Activated CD4-positive, CD25-positive, alpha-beta regulatory T cell treated with anti-CD3 and anti-CD28 coated beads, Interleukin-2, amount 50 U/mL, for 16 hours (primary cell): Measurements from ENCODE around the gene SUMF2.
A peak's percentile ranks its signal among the peaks of the same experiment; 100 is the strongest.
"Not testable (repeated sequence)": the region's sequence is repeated elsewhere in the genome, so short reads cannot be mapped to it uniquely, and the experiment has no call there.

Source experiments
- DNase-seq: peaks from one replicate; pipeline ENCODE4 v3.0.0-alpha.2; 2020; ENCODE audit warnings: low read depth, low spot score

SUMF2 gene

DNA sequence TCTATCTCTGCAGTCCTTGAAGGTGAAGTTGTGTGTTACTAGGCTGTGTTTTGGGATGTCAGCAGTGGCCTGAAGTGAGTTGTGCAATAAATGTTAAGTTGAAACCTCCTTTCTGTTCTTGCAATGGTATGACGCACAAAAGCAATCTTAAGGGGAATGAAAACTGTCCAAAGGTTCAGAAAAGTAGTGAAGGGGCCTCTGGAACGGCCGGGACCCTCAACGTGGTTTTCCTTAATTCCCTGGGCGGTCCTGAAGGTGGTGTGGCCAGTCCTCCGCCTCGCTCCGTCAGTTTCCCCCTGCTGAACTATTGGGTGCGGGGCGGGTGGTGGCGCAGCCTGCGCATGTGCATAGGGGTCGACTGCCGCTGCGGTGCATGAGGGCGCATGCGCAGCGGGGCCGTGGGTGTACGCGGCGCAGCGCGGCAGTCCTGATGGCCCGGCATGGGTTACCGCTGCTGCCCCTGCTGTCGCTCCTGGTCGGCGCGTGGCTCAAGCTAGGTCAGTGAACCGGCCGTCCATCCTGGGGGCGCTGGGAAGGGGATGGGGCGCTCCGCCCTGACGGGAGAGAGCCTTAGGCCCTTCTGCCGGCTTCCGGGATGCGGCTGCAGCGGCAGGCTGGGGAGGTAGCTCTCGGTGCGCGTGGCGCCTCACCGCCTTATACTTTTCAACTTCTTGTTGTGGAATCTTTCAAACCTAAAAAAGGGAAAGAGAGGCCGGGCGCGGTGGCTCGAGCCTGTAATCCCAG is at the start of gene SUMF2:
SUMF2 (plus strand) TSS at position 405 of the 744 bp plus-strand sequence; CDS start at position 431, 26 bp downstream.
- peak; percentile 80 for DNase-seq

DNA sequence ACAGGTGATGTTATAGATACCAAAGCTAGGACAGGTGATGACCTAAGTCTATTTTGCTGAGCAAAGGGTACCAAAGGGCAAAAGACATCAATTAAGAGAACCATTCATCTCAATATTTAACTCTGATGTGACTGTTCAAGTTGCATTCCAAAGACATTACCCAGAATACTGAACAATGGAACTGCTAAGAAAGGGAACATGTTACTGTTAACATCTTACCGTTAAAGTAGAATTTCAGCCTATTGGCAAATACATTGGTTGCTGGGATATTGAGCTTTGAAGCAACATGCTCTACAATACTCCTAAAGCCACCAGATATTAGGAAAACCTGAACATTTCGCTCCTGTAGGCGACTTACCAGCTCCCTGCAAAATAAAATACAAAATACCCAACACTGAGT is 47.1 kb upstream of the SUMF2 start:
- not testable (repeated sequence) for DNase-seq

DNA sequence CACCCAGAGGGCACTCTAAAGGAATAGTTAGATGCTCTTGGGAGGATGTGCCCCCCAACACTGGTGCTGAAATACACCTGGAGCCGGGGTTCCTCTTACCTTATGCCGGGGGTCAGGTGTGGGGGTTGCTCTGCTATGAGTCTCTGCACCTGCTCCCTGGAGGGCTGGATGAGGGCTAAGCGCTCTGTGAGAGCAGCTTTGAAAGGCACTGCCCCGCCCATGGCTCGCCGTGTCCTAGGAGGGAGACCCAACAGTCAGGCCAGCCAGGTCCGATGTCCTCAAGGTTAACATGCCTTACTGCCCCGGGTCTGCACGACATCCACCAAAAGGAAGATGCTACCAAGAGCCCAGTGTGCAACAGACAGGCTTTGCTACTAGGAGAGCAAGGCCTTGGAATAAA is 44.6 kb upstream of the SUMF2 start:
- DNase-seq = no peak

DNA sequence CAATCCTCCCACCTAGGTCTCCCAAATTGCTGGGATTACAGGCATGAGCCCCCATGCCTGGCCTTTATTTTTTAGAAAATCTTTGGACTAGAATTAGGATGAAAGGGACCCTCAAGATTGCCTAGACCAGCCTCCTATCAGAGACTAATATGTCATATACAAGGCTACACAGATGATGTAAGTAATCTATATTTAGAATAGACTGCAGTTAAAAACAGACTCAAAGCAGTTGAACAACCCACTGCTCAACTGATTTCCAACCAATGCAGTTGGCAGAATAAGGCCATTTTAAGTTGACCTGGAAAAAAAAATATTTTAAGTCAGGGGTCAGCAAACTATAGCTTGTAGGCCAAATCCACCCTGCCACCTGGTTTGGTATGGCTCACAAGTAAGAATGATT is 40.6 kb upstream of the SUMF2 start:
- DNase-seq = no peak

DNA sequence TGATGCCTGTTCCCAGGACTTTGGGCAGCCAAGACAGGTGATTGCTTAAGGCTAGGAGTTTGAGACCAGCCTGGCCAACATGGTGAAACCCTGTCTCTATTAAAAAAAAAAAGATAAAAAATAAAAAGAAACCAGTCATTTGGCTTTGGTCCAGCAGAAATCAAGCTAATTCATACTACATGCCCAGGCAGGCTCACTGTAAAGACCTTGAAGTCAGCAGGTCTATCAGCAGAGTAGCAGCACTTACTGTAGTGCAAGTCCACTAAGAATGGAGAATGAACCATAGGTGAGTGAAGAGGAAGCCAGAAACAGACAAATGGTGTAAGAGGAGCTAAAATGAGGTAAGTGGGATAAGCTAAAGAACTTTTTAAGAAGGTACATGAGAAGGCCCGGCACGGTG is 37.5 kb upstream of the SUMF2 start:
- DNase-seq = no peak

GRCh38 chr7:56028942-56029630 is 35.0 kb upstream of the SUMF2 start:
- no peak for DNase-seq

- DNase-seq = no peak
These were observed 33.7 kb upstream of the SUMF2 start for GRCh38 chr7:56030340-56030739.

DNA sequence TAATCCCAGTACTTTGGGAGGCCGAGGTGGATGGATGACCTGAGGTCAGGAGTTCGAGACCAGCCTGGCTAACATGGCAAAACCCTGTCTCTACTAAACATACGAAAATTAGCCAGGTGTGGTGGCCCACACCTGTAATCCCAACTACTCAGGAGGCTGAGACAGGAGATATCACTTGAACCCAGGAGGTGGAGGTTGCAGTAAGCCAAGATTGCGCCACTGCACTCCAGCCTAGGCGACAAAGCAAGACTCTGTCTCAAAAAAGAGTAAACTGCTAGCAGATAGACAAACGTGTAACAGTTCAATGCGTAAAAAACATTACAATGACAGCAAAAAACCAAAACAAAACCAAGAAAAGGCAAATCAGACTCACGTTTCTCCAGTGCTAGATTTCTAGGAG is 32.5 kb upstream of the SUMF2 start:
- DNase-seq = not testable (repeated sequence)

- DNase-seq = not testable (repeated sequence)
These were observed 31.5 kb upstream of the SUMF2 start for GRCh38 chr7:56032578-56032977.

DNA sequence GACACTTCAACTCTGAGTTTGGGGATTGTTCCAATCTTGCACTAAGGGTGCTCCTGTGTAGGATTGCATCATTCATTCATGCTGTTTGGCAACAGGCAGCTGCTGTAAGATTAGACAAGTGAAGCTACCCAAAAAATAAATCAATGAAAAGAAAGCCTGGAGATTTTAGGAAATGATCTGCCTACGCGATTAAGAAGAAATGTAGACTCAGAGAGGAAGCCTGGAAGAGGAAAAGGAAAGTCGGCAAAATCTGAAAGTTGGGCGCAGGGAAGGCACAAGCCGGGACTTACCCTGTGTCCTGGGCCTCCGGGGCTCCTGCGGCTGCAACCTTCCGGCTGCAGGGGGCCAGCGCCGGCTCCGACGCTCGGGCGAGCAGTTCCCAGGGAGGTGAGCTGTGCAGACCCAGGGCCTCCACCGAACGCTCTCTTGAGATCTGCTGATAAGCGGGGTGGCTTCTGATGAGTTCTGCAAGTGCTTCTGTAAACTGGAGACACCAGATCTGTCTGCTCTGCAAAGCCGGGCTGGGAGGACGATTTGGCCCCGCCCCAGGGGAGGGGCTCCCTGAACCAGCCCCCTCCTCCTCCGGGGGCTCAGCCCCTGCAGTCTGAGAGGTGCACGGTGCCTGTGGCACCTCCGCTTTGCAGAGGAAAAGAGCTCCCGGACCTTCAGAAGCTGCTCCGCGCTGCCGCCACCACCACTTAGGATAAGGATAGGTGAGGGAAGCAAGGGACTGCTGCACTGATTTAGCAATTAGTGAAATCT is 30.2 kb upstream of the SUMF2 start:
- peak; percentile 34 for DNase-seq

- DNase-seq = no peak
These were observed 23.4 kb upstream of the SUMF2 start for GRCh38 chr7:56040730-56041129.

DNA sequence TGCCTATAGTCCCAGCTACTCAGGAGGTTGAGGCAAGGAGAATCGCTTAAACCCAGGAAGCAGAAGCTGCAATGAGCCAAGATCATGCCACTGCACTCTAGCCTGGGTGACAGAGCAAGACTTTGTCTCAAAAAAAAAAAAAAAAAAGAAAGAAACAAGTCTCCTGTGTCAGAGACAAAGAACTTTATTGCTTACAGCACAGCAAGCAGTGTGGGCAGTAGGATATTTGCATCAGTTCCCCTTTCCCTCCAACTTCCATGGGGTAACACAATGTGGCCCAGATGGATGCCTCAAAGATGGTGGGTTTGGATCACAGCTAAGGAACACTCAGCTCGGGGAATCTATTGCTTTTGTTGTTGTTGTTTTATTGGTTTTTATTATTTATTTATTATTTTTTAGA is 18.3 kb upstream of the SUMF2 start:
- not testable (repeated sequence) for DNase-seq

DNA sequence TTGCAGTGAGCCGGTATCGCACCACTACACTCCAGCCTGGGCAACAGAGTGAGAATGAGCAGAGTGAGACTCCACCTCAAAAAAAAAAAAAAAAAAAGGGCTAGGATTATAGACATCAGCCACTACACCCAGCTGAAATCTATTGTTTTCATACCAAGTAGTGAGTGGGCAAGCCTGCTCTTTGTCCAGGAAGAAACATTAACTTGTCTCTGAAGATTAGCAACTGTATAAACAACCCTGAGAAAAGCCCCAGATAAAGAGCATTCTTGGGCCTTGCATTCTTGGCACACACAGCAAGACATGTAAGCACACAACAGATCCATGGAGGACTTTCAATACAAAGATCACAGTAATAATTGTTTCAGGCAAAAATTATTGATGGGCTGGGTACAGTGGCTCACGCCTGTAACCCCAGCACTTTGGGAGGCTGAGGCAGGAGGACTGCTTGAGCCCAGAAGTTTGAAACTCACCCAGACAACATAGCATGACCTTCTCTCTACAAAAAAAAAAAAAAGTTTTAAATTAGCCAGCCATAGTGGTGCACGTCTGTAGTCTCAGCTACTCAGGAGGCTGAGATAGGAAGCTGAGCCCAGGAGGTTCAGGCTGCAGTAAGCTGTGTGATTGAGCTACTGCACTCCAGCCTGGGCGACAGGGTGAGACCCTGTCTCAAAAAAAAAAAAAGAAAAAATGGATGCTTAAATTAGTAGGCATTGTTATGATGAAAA is 17.2 kb upstream of the SUMF2 start:
- DNase-seq = no peak

- DNase-seq = not testable (repeated sequence)
These were observed 16.5 kb upstream of the SUMF2 start for GRCh38 chr7:56047446-56048116.

DNA sequence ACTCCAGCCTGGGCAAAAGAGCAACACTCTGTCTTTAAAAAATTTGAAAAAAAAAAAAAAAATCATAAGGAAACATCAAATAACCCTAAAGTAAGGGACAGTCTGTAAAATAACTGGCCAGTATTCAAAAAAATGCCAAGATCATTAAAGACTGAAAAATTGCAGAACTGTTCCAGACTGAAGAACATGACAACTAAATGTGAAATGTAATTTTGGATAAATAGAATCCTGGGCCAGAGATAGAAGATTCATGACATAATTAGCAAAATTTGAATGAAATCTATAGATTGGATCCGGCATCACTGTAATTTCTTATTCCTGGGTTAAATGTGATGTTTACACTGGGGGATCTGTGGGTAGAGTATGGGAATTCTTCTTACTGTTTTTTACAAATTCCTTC is 15.8 kb upstream of the SUMF2 start:
- no peak for DNase-seq

DNA sequence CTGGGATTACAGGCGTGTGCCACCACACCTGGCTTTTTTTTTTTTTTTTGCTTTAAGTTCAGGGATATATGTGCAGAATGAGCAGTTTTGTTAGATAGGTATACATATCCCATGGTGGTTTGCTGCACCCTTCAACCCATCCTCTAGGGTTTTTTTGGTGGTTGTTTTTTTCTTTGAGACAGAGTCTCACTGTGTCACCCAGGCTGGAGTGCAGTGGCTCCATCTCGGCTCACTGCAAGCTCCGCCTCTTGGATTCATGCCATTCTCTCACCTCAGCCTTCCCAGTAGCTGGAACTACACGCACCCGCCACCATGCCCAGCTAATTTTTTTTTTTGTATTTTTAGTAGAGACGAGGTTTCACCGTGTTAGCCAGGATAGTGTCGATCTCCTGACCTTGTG is 15.3 kb upstream of the SUMF2 start:
- DNase-seq = not testable (repeated sequence)

GRCh38 chr7:56051053-56051338 is 13.1 kb upstream of the SUMF2 start:
- no peak for DNase-seq

DNA sequence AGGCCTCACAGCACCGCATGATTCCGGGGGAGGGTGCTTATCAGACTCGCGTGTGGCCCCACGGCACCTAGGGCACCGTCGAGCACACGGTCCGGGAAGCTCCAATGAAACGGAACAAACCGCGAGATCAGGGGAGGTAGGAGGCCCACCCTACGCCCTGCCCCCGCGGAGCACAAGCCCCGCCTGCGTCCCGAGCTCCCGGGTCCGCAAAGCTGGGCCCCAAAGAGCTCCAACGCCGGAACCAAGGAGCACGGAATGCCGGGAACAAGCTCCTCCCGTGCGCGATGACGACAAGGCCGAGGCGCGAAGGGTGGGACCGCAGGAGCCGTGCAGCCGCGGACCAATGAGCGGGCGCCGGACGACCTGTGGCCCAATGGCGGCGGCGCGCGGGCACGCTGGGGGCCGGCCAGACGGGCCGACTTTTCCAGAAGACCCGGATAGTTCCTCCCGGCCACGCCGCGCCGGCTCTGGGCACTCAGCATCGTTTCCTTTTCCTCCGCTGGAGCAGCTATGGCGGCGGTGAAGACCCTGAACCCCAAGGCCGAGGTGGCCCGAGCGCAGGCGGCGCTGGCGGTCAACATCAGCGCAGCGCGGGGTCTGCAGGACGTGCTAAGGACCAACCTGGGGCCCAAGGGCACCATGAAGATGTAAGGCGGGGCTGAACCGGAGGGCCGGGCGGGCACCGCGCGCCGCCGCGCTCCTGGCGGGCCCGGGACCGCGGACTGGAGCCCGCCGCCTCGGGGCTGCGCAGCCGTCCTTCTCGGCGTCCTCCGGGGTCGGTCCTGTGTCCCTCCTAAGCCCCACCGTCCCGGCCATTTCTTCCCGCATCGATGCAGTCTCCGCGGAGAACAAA is 12.5 kb upstream of the SUMF2 start, which contains the start of the genes CCT6A and PSPH:
CCT6A (plus strand) TSS at position 427 of the 853 bp plus-strand sequence; CDS start at position 511, 84 bp downstream.
PSPH (minus strand) TSS at position 106 of the 853 bp plus-strand sequence. CDS start 30,232 bp downstream, outside the sequence.
- DNase-seq = peak; percentile 83

DNA sequence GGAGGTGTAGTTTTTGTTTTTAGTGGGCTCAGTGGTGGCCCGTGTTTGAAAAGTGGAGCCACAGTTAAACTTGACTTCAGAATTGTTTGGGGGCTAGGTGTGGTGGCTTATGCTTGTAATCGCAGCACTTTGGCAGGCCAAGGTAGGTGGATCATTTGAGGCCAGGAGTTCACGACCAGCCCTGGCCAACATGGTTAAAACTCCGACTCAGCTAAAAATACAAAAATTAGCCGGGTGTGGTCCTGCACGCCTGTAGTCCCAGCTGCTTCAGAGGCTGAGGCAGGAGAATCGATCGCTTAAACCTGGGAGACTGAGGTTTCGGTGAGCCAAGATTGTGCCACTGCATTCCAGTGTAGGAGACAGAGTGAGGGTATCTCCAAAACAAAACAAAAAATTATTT is 10.7 kb upstream of the SUMF2 start:
- no peak for DNase-seq

- no peak for DNase-seq
These were observed 10.1 kb upstream of the SUMF2 start for GRCh38 chr7:56053993-56054392.
